GM12872 (cell line): ENCODE data around the gene VPS33B.

ENCODE experiments used
- TF ChIP-seq, protein P1 (sequence below): IDR thresholded peaks from 3 replicates; pipeline ENCODE4 v1.5.1; 2011; ENCODE audit warnings: low read depth, mild to moderate bottlenecking, low read length, moderate library complexity; ENCODE audit not compliant: insufficient read depth

Gene VPS33B

DNA sequence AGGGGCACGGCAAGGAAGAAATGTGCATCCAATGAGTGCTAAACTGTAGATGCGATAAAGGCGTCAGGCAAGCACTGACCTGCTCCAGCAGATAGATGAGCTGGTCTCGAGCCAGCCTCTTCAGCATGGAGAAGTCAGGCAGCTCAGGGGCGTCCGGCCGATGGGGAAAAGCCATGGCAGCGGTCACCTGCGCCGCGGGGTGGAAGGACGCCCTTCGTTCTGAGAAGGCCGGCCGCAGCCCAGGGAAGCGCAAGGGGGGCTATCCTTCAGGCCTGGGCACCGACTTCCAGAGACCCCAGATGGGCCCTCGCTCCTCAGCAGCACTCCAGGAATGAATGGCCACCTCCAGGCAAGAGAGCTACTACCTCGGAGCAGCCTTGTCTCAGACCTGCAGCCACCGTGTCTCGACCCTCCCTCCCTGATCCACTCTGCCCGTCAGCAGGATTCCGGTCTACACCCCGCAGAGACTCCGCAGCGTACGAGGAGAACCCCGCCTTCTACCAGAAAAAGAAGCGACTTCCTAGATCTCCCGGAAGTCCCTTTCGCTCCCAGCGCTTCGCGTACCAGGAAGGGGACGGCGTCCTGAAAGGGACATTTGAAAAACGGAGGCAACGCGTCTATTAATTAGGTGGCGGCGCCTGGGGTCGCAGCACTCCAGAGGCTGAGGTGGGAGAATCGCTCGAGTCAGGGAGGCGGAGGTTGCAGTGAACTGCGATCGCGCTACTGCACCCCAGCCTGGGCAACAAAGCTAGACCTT is at the start of gene VPS33B:
Gene VPS33B (minus strand): TSS at position 520 of the 757 bp plus-strand sequence. CDS start 345 bp downstream, at position 175.
- TF ChIP-seq, protein P1, sequence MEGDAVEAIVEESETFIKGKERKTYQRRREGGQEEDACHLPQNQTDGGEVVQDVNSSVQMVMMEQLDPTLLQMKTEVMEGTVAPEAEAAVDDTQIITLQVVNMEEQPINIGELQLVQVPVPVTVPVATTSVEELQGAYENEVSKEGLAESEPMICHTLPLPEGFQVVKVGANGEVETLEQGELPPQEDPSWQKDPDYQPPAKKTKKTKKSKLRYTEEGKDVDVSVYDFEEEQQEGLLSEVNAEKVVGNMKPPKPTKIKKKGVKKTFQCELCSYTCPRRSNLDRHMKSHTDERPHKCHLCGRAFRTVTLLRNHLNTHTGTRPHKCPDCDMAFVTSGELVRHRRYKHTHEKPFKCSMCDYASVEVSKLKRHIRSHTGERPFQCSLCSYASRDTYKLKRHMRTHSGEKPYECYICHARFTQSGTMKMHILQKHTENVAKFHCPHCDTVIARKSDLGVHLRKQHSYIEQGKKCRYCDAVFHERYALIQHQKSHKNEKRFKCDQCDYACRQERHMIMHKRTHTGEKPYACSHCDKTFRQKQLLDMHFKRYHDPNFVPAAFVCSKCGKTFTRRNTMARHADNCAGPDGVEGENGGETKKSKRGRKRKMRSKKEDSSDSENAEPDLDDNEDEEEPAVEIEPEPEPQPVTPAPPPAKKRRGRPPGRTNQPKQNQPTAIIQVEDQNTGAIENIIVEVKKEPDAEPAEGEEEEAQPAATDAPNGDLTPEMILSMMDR = no peak

GRCh38 chr15:91072161-91072560 is 49.8 kb upstream of the VPS33B start:
- TF ChIP-seq, protein P1 = no peak

GRCh38 chr15:91070872-91071271 is 48.5 kb upstream of the VPS33B start:
- TF ChIP-seq, protein P1 = no peak

- TF ChIP-seq, protein P1 = no peak
Observed at GRCh38 chr15:91068966-91069365, 46.6 kb upstream of the VPS33B start.

DNA sequence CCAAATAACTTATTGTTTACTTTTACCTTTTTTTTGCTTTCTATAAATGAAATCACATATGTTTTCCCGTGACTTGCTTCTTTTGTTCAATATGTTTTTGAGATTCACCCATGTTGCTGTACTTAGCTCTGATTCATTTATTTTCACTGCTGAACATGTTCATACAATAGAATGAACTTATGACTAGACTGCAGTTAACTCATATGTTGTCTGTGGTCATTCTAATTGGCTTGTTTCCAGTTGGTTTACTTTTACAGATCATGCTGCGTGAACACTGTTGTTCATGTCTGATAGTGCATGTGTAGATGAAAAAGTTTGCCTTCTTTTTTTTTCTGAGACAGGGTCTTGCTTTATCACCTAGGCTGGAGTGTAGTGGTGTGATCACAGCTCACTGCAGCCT is 46.0 kb upstream of the VPS33B start:
- TF ChIP-seq, protein P1 = no peak

- TF ChIP-seq, protein P1 = no peak
Observed at GRCh38 chr15:91067036-91067435, 44.6 kb upstream of the VPS33B start.

GRCh38 chr15:91065505-91065904 is 43.1 kb upstream of the VPS33B start:
- TF ChIP-seq, protein P1 = no peak

DNA sequence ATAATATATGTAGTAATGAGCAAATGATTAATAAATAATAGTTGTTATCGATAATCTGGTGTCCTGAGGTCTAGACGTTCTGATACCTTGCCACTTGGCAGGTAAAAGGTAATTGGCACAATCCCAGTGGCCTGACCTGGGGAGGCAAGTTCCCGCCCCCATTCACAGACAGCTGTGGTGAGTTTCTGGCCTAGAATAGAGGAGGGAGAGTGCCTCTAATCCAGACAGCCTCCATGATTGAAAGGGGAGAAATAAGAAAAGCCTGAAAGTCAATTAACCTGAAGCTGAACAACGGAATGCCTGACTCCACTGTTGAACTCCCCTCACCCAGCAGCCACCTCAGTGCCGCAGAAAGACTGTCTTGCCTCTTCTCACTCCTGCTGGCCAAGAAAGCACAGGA is 39.6 kb upstream of the VPS33B start:
- TF ChIP-seq, protein P1 = no peak
